Left lung (tissue), 10 donors: ENCODE measurements around the gene MYH14. TPM values are rescaled to one million over a fixed set of nuclear protein-coding genes. Genes with fewer than 3 reads are reported as not detected.

Source experiments
- ATAC-seq: fragments of 200-7000 bp; cut with Tn5 transposase; one replicate; pipeline ENCODE4 v1.9.1; 2020; ENCODE audit warnings: moderate library complexity
- DNase-seq, 4 donors: peaks; one replicate each; pipeline ENCODE4 v3.0.0-alpha.2; 2013 to 2020
- H3K27ac ChIP-seq, 2 donors: fragments of 200-600 bp; sonication (generic) in 1 of 2; one replicate each; pipeline versions ENCODE4 v1.5.0 to v1.8.0; 2020 to 2021
- H3K27me3 ChIP-seq, 2 donors: fragments of 200-600 bp; sonication (generic) in 1 of 2; one replicate each; pipeline versions ENCODE4 v1.5.0 to v1.8.0; 2020 to 2021
- H3K36me3 ChIP-seq, 2 donors: fragments of 200-600 bp; sonication (generic) in 1 of 2; one replicate each; pipeline versions ENCODE4 v1.5.0 to v1.8.0; 2020 to 2021
- H3K4me1 ChIP-seq, 2 donors: fragments of 200-600 bp; one replicate each; pipeline ENCODE4 v1.8.0; 2021
- H3K4me3 ChIP-seq, 2 donors: fragments of 200-600 bp; sonication (generic) in 1 of 2; one replicate each; pipeline versions ENCODE4 v1.5.0 to v1.8.0; 2020 to 2021; ENCODE audit warnings: mild to moderate bottlenecking in 1 of 2
- H3K9me3 ChIP-seq, 2 donors: fragments of 200-600 bp; sonication (generic) in 1 of 2; one replicate each; pipeline versions ENCODE4 v1.5.0 to v1.8.0; 2020 to 2021
- CTCF ChIP-seq, 2 donors: fragments of 200-600 bp; sonication (generic) in 1 of 2; IDR thresholded peaks; one replicate each; pipeline versions ENCODE4 v1.5.0 to v1.8.0; 2021; ENCODE audit warnings: antibody characterized with exemption in 2 of 2
- intact Hi-C, 2 donors: fragments of 100-400 bp; cut with DNase I; formaldehyde crosslinking; loops; one replicate each; pipeline versions ENCODE4 v1.11.2 to v1.14.2; 2022
- polyA plus RNA-seq, 6 donors: library from polyadenylated mRNA; unstranded; fragments of 120-200 nt; gene quantifications; one replicate each; pipeline ENCODE4 v1.2.1, GENCODE V29; 2013; ENCODE audit not compliant: insufficient read length in 6 of 6
- total RNA-seq, 2 donors: library from RNA; stranded (reverse); fragmentation: NEBNext Ultra II Directional; extraction: Animal tissue kit (Norgen Biotek cat#: 25700); gene quantifications; one replicate each; pipeline ENCODE4 v1.2.1, GENCODE V29; 2021
- donor health status: DM: no; HTN: yes; CAD: no.
- donor health status: DM: no; HTN: no; CAD: no.

The MYH14 gene
- total and polyA plus RNA-seq, 8 donors, result 46.0 to 195 (median 55.6) TPM

DNA sequence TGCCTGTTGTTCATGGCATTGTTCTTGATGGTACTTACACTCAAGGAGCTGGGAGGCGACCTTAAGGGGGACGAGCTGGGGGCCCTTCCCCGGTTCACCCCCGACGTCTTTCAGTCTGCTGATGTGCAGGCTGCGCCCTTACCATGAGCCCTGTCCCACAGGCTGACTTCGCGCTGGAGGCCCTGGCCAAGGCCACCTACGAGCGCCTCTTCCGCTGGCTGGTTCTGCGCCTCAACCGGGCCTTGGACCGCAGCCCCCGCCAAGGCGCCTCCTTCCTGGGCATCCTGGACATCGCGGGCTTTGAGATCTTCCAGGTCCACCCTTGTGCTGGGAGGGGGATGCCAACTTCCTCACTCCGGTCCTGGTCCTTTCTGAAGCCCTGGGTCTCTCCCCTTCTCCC lies 45.4 kb downstream of the MYH14 start:
- Histone ChIP-seq H3K27ac (no peak overlapping the region), H3K36me3 (peaks cover 0 to 8% of the 10 kb centered on the region in 2 donors), H3K9me3 (peaks cover 0 to 15% of the 10 kb centered on the region in 2 donors), H3K4me1 (no peaks in the 10 kb centered on the region), H3K27me3 (no peaks in the 10 kb centered on the region), H3K4me3 (no peak overlapping the region)
- intact Hi-C loops, result no loop called here
- ATAC-seq (no peak), DNase-seq (no peak)
- TF ChIP-seq CTCF (IDR thresholded peaks at IDR 0.05), result no peak

- no peak for DNase-seq
- TF ChIP-seq CTCF (IDR thresholded peaks at IDR 0.05), result no peak
- H3K4me1 ChIP-seq, result no peaks in the 10 kb centered on the region
- H3K36me3 ChIP-seq, result peaks cover 0 to 8% of the 10 kb centered on the region in 2 donors
- intact Hi-C loops, result no loop called here
- ATAC-seq, result no peak
- H3K27me3 ChIP-seq, result no peaks in the 10 kb centered on the region
- peaks cover 0 to 15% of the 10 kb centered on the region in 2 donors for H3K9me3 ChIP-seq
- H3K27ac ChIP-seq, result no peak overlapping the region
- H3K4me3 ChIP-seq, result no peak overlapping the region
Measured at GRCh38 chr19:50249636-50250035, 46.2 kb downstream of the MYH14 start.

DNA sequence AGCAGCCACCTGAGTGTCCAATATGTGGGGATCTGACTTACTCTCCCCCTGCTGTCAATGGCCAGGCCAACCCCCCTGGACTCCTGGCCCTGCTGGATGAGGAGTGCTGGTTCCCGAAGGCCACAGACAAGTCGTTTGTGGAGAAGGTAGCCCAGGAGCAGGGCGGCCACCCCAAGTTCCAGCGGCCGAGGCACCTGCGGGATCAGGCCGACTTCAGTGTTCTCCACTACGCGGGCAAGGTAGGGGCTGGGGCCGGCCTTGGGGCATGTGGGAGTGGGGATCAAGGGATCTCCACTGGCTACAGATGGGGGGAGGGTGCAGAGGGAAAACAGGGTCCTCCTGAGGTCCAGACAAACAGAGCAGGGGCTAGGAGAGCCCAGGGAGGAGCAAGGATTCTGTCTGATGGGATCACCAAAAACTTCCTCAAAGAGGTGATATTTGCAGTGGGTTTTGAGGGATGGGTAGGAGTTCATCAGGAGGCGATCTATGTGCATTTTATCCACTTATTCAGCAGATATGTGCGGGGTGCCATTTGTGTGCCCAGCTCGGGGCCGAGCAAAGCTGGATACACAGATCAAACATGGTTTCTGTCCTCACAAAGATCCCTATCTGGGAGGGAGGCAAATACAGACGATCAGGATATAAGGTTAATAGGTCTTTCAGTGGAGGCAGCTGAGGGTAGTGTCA lies 47.2 kb downstream of the MYH14 start:
- Histone ChIP-seq H3K9me3 (peaks cover 0 to 15% of the 10 kb centered on the region in 2 donors), H3K4me3 (no peak overlapping the region), H3K27me3 (no peaks in the 10 kb centered on the region), H3K4me1 (no peaks in the 10 kb centered on the region), H3K36me3 (peaks cover 0 to 8% of the 10 kb centered on the region in 2 donors), H3K27ac (no peak overlapping the region)
- DNase-seq, result no peak
- intact Hi-C loops, result no loop called here
- no peak for ATAC-seq
- no peak for TF ChIP-seq CTCF (IDR thresholded peaks at IDR 0.05)

DNA sequence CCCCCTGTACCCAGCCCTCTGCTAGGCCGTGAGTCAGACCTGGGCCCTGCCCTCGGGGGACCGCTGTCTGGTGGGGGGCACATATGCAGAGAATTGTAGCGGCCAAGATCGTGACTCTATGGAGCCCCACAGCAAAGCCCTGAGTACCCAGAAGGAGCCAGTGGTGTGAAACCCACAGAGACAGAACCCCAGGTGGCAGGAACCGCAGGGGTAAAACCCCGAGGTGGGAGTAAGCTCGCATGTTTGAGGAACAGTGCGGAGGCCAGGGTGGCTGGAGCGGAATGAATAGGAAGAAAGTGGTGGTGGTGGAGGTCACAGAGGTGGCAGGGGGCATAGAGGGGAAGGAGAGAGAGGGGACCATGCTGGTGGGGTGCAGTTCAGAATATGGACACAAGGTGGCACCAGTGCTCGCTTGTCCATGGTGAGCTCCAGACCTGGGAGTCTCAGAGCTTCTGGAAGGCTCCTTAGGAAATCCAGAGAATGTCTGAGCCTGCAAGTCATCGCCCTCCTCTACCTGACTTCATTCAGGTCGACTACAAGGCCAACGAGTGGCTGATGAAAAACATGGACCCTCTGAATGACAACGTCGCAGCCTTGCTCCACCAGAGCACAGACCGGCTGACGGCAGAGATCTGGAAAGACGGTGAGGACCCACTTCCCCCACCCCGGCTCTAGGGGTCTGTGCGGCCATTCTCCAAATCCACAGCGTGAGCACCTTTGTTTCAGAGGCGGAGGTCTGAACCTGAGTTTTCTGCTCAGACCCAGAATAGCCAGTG lies 48.9 kb downstream of the MYH14 start:
- no peak overlapping the region for H3K4me3 ChIP-seq
- H3K27me3 ChIP-seq, result no peaks in the 10 kb centered on the region
- ATAC-seq (peak; percentile 78), DNase-seq (no peak)
- peaks cover 0 to 19% of the 10 kb centered on the region in 2 donors for H3K36me3 ChIP-seq
- peaks cover 0 to 20% of the 10 kb centered on the region in 2 donors for H3K9me3 ChIP-seq
- intact Hi-C loops, result no loop called here
- no peak overlapping the region for H3K27ac ChIP-seq
- no peaks in the 10 kb centered on the region for H3K4me1 ChIP-seq
- TF ChIP-seq CTCF (IDR thresholded peaks at IDR 0.05), result peak; percentile 60 to 64

GRCh38 chr19:50252887-50253268 lies 49.5 kb downstream of the MYH14 start:
- Histone ChIP-seq H3K4me3 (no peak overlapping the region), H3K27ac (no peak overlapping the region), H3K36me3 (peaks cover 0 to 24% of the 10 kb centered on the region in 2 donors), H3K9me3 (peaks cover 0 to 20% of the 10 kb centered on the region in 2 donors), H3K27me3 (no peaks in the 10 kb centered on the region), H3K4me1 (no peaks in the 10 kb centered on the region)
- no peak for DNase-seq
- intact Hi-C loops, result no loop called here
- no peak for ATAC-seq
- TF ChIP-seq CTCF (IDR thresholded peaks at IDR 0.05), result no peak
